Measurements from ENCODE around the gene ATP8B3. TPM values are rescaled to one million over a fixed set of nuclear protein-coding genes. Genes with fewer than 3 reads are reported as not detected.

The ATP8B3 gene
- total and polyA plus RNA-seq, 10 of the 15 experiments (the other 5 are each of a cell fraction or from before 2014, with no cell fraction given) = 0.13 to 1.7 (median 0.52) TPM

GRCh38 chr19:1830978-1831377 is 18.9 kb upstream of the ATP8B3 start (continued):
- TF ChIP-seq CEBPZ (IDR thresholded peaks at IDR 0.05; ENCODE audit: low read depth, low read length) (no peak), CHD4 (IDR thresholded peaks at IDR 0.05) (no peak), ZZZ3 (IDR thresholded peaks at IDR 0.05; ENCODE audit: control insufficient read depth, insufficient read length, low read depth) (no peak)

- 97% methylated on average over 15 of the region's 15 CpGs for WGBS (ENCODE audit: insufficient coverage, insufficient replicate concordance, low lambda C conversion rate, missing lambda C conversion rate)
- ATAC-seq = no peak
- CTCF ChIA-PET = interaction anchor here (2.7 kb wide), 1 partner anchor 8 kb away, joined by 19 read pairs; no protein-coding TSS in a partner anchor
- Histone ChIP-seq H3K27ac (ENCODE audit: control insufficient read depth, insufficient read depth) (no peak overlapping the region), H3K4me2 (ENCODE audit: control insufficient read depth, insufficient read depth) (no peak overlapping the region), H3K79me2 (ENCODE audit: control insufficient read depth, insufficient read depth, low read length) (peaks cover under 1% of the 10 kb centered on the region), H3K4me1 (ENCODE audit: control insufficient read depth, insufficient read depth, low read length) (no peaks in the 10 kb centered on the region), H3K36me3 (ENCODE audit: control insufficient read depth in 2 of 2, insufficient read depth in 2 of 2, low read length in 1 of 2) (peaks cover 2 to 4% of the 10 kb centered on the region in 2 experiments; a peak in 3 of 4 replicates), H2AFZ (ENCODE audit: control insufficient read depth, low read depth, low read length) (no peak overlapping the region), H4K20me1 (ENCODE audit: control insufficient read depth, insufficient read depth) (no peaks in the 10 kb centered on the region), H3K4me3 (no peak overlapping the region), H3K27me3 (replicated peaks in 1 of 2; ENCODE audit: control insufficient read depth in 2 of 2, insufficient read depth in 2 of 2, low read length in 1 of 2) (no peaks in the 10 kb centered on the region), H3K9me3 (replicated peaks; ENCODE audit: control insufficient read depth, insufficient read depth, low read length) (no peaks in the 10 kb centered on the region), H3K9ac (ENCODE audit: control insufficient read depth, insufficient read depth, low read length) (no peak overlapping the region)
- SMC1A ChIA-PET (ENCODE audit: uncharacterized antibody, unreplicated experiment) = no interaction called here
- in situ Hi-C loops (cut with MboI) (no loop called here), intact Hi-C loops (cut with micrococcal nuclease; ENCODE audit: unreplicated experiment) (no loop called here)
- BruUV-seq (replicated peaks) = no TSS peak
- POLR2A ChIA-PET = interaction anchor here (0.6 kb wide), 1 partner anchor 229 kb away, joined by 4 read pairs; no protein-coding TSS in a partner anchor
- no peak for DNase-seq (ENCODE audit: low read depth, low spot score)
- no peak for FAIRE-seq
- RAD21 ChIA-PET (ENCODE audit: unreplicated experiment) = no interaction called here
- TF ChIP-seq ZNF24 (IDR thresholded peaks at IDR 0.05) (no peak), SP1 (IDR thresholded peaks at IDR 0.05; ENCODE audit: low read depth, low read length) (no peak), SMAD1 (IDR thresholded peaks at IDR 0.05; ENCODE audit: low read depth, partially characterized antibody) (no peak), TARDBP (IDR thresholded peaks at IDR 0.05; ENCODE audit: borderline replicate concordance) (no peak), MEF2A (IDR thresholded peaks at IDR 0.05; ENCODE audit: insufficient read depth, low read depth, low read length) (no peak), NFXL1 (IDR thresholded peaks at IDR 0.05; ENCODE audit: borderline replicate concordance) (no peak), TCF3 (IDR thresholded peaks at IDR 0.05; ENCODE audit: borderline replicate concordance, insufficient read depth, low read depth, low read length) (no peak), ZNF592 (IDR thresholded peaks at IDR 0.05) (no peak), FOXM1 (IDR thresholded peaks at IDR 0.05; ENCODE audit: low read depth, low read length) (no peak), RAD21 (IDR thresholded peaks at IDR 0.05; ENCODE audit: insufficient read depth, low read depth, low read length) (no peak), USF2 (IDR thresholded peaks at IDR 0.05; ENCODE audit: borderline replicate concordance, low read depth, low read length) (no peak), EP300 (IDR thresholded peaks at IDR 0.05; ENCODE audit: borderline replicate concordance in 1 of 2, control insufficient read depth in 1 of 2, low read depth in 2 of 2, low read length in 2 of 2) (no peak)
Observed at GRCh38 chr19:1830568-1830967, 18.5 kb upstream of the ATP8B3 start.

Measured in GM12878 (cell line).